Activated naive CD8-positive, alpha-beta T cell (primary cell): ENCODE results near the gene AATK.
A peak's percentile ranks its signal among the peaks of the same experiment; 100 is the strongest.

ENCODE experiments used
- H3K27ac Mint-ChIP-seq: one replicate; pipeline ENCODE4 v1.8.0; 2021; ENCODE audit warnings: mixed read lengths
- H3K27me3 Mint-ChIP-seq: one replicate; pipeline ENCODE4 v1.8.0; 2021; ENCODE audit warnings: mixed read lengths
- H3K36me3 Mint-ChIP-seq: one replicate; pipeline ENCODE4 v1.8.0; 2021; ENCODE audit warnings: mixed read lengths
- H3K4me1 Mint-ChIP-seq: one replicate; pipeline ENCODE4 v1.8.0; 2021; ENCODE audit warnings: low read depth, mixed read lengths
- H3K4me3 Mint-ChIP-seq: one replicate; pipeline ENCODE4 v1.8.0; 2021; ENCODE audit warnings: mild to moderate bottlenecking, mixed read lengths
- H3K9me3 Mint-ChIP-seq: one replicate; pipeline ENCODE4 v1.8.0; 2021; ENCODE audit warnings: low read depth, mixed read lengths

Gene AATK

DNA sequence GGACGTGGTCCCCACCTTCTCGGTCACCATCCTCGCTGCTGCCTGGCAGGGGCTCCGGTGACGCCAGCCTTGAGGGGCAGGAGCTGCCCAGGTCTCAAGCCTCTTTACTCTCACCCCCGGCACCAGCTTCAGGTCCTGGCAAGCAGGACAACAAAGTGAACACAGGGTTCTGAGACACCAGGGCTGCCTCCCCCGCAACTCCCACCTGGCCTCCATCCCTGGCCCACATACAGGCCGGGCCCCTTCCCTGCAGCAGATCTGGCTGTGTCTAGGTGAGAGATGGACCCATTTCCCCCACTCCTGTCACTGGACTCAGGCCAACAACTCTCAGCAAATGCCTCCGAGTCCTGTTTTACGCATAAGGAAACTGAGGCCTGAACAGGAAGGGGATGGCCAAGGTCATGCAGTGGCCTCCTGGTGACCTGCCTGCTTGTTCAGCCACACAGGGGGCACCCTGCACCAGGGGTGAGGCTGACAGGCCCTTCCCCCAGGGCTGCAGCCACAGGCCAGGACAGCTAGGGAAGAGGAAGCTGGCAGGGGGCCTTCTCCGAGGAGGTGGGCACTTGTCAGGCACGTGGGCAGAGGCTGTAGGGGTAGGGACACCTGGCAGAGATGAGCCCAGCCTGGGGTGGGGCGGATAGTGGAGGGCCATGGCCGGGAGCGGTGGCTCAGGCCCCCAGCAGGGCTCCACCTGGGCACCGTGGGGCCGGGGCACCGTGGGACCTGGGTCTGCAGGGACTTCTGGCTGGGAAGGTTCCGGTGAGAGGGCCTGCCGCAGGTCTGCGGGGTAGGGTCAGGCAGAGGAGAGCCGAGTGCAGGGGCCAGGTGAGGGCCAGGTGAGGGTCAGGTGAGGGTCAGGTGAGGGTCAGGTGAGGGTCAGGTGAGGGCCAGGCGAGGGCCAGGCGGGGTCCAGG is 47.5 kb downstream of the AATK start:
- H3K4me1 Mint-ChIP-seq: no peaks in the 10 kb centered on the region
- H3K9me3 Mint-ChIP-seq: no peaks in the 10 kb centered on the region
- no peaks in the 10 kb centered on the region for H3K27me3 Mint-ChIP-seq
- no peak overlapping the region for H3K27ac Mint-ChIP-seq
- H3K36me3 Mint-ChIP-seq: no peaks in the 10 kb centered on the region
- peak overlapping the region; percentile 37 for H3K4me3 Mint-ChIP-seq

GRCh38 chr17:81117672-81118198 is 48.3 kb downstream of the AATK start:
- no peak overlapping the region for H3K27ac Mint-ChIP-seq
- H3K36me3 Mint-ChIP-seq: no peaks in the 10 kb centered on the region
- no peaks in the 10 kb centered on the region for H3K4me1 Mint-ChIP-seq
- no peak overlapping the region for H3K4me3 Mint-ChIP-seq
- H3K9me3 Mint-ChIP-seq: no peaks in the 10 kb centered on the region
- no peaks in the 10 kb centered on the region for H3K27me3 Mint-ChIP-seq

GRCh38 chr17:81116704-81117103 is 49.3 kb downstream of the AATK start:
- no peaks in the 10 kb centered on the region for H3K9me3 Mint-ChIP-seq
- no peak overlapping the region for H3K4me3 Mint-ChIP-seq
- no peak overlapping the region for H3K27ac Mint-ChIP-seq
- H3K27me3 Mint-ChIP-seq: no peaks in the 10 kb centered on the region
- no peaks in the 10 kb centered on the region for H3K36me3 Mint-ChIP-seq
- H3K4me1 Mint-ChIP-seq: no peaks in the 10 kb centered on the region

- H3K4me3 Mint-ChIP-seq: no peak overlapping the region
- H3K27ac Mint-ChIP-seq: no peak overlapping the region
- no peaks in the 10 kb centered on the region for H3K36me3 Mint-ChIP-seq
- H3K9me3 Mint-ChIP-seq: no peaks in the 10 kb centered on the region
- H3K27me3 Mint-ChIP-seq: no peaks in the 10 kb centered on the region
- H3K4me1 Mint-ChIP-seq: no peaks in the 10 kb centered on the region
Observed at GRCh38 chr17:81115749-81116464, 50.1 kb downstream of the AATK start.

GRCh38 chr17:81115219-81115618 is 50.8 kb downstream of the AATK start:
- no peak overlapping the region for H3K4me3 Mint-ChIP-seq
- H3K27me3 Mint-ChIP-seq: no peaks in the 10 kb centered on the region
- no peaks in the 10 kb centered on the region for H3K4me1 Mint-ChIP-seq
- no peak overlapping the region for H3K27ac Mint-ChIP-seq
- no peaks in the 10 kb centered on the region for H3K9me3 Mint-ChIP-seq
- H3K36me3 Mint-ChIP-seq: no peaks in the 10 kb centered on the region

GRCh38 chr17:81114351-81115093 is 51.5 kb downstream of the AATK start:
- Mint-ChIP-seq H3K36me3 (no peaks in the 10 kb centered on the region), H3K27me3 (no peaks in the 10 kb centered on the region), H3K27ac (no peak overlapping the region), H3K9me3 (no peaks in the 10 kb centered on the region), H3K4me1 (no peaks in the 10 kb centered on the region), H3K4me3 (no peak overlapping the region)

GRCh38 chr17:81113158-81113724 is 52.8 kb downstream of the AATK start:
- Mint-ChIP-seq H3K27ac (no peak overlapping the region), H3K4me3 (no peak overlapping the region), H3K9me3 (no peaks in the 10 kb centered on the region), H3K27me3 (no peaks in the 10 kb centered on the region), H3K36me3 (no peaks in the 10 kb centered on the region), H3K4me1 (no peaks in the 10 kb centered on the region)

- H3K9me3 Mint-ChIP-seq: no peaks in the 10 kb centered on the region
- no peaks in the 10 kb centered on the region for H3K27me3 Mint-ChIP-seq
- no peak overlapping the region for H3K27ac Mint-ChIP-seq
- H3K4me1 Mint-ChIP-seq: no peaks in the 10 kb centered on the region
- H3K4me3 Mint-ChIP-seq: no peak overlapping the region
- no peaks in the 10 kb centered on the region for H3K36me3 Mint-ChIP-seq
Observed at GRCh38 chr17:81112450-81112849, 53.6 kb downstream of the AATK start.

DNA sequence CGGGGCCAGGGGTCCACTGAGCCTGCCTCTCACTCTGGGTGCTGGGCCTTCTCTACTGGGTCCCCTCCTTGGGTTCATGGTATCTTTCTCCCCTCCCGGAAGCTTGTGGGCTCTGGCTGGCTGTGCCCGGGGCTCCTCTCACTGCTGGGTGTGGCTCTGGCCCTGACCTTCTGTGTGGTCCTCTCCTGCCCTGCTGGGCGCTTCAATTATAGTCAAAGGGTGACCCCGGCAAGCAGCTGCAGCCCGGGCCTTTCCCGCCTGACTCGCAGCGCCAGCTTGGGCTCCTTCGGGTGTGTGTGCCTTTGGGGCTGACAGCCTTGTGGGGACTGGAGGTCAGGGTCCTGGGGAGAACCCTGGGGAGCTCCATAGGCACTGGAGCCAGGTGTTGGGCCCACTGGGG is 55.0 kb downstream of the AATK start:
- H3K36me3 Mint-ChIP-seq: no peaks in the 10 kb centered on the region
- H3K4me3 Mint-ChIP-seq: no peak overlapping the region
- no peaks in the 10 kb centered on the region for H3K9me3 Mint-ChIP-seq
- no peak overlapping the region for H3K27ac Mint-ChIP-seq
- H3K4me1 Mint-ChIP-seq: no peaks in the 10 kb centered on the region
- no peaks in the 10 kb centered on the region for H3K27me3 Mint-ChIP-seq

DNA sequence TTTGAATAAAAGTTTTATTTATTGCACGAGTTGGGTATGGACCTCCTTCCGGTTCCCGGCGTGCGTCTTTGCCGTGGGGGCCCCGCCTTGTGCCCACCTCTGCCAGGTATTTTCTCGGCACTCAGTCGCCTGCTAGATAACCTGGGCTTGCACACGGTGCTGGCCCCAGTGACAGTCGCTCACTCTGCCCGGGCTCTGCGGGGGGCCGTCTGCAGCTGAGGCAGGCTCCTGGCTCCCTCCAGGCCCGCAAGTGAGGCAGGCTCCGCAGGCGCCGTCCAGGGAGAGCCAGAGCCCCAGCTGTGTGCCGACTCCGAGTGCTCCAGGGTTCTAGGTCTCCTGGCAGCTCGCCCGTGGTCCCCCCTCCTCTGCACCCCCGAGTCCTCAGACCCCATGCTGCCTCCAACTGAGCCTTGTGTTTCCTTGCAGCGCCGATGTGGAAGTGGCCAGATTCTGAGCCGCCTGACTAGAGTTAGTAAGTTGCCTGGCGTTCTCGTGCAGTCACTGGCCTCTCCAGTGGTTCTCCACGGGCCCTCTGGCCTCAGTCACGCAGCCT is 55.5 kb downstream of the AATK start:
- no peaks in the 10 kb centered on the region for H3K9me3 Mint-ChIP-seq
- H3K27me3 Mint-ChIP-seq: no peaks in the 10 kb centered on the region
- no peaks in the 10 kb centered on the region for H3K36me3 Mint-ChIP-seq
- no peak overlapping the region for H3K4me3 Mint-ChIP-seq
- no peaks in the 10 kb centered on the region for H3K4me1 Mint-ChIP-seq
- H3K27ac Mint-ChIP-seq: no peak overlapping the region

DNA sequence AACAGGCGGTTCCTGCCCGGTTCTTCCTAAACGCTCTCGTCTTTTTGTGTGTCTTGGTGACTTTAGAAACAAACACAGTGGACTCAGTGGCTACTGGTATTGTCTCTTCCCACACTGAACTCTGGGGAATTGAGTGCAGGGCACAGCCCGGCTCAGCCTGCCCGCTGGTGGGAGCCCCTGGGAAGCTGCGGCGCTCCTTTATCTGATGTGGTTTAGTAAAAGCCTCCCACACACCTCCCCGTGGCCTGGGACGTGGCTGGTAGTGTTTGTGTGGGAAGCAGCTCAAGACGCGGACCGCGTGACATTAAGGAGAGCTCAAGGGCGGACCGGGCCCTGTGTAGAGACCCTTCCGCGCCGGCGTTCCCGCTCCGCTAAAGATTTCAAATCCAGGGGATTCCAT is 56.1 kb downstream of the AATK start:
- no peak overlapping the region for H3K4me3 Mint-ChIP-seq
- H3K36me3 Mint-ChIP-seq: no peaks in the 10 kb centered on the region
- H3K9me3 Mint-ChIP-seq: no peaks in the 10 kb centered on the region
- no peak overlapping the region for H3K27ac Mint-ChIP-seq
- no peaks in the 10 kb centered on the region for H3K27me3 Mint-ChIP-seq
- H3K4me1 Mint-ChIP-seq: no peaks in the 10 kb centered on the region

- Mint-ChIP-seq H3K27me3 (no peaks in the 10 kb centered on the region), H3K27ac (no peak overlapping the region)
Observed at GRCh38 chr17:81108220-81108619, 57.8 kb downstream of the AATK start.

GRCh38 chr17:81106716-81107115 is 59.3 kb downstream of the AATK start:
- Mint-ChIP-seq H3K4me3 (no peak overlapping the region), H3K9me3 (no peaks in the 10 kb centered on the region), H3K36me3 (no peaks in the 10 kb centered on the region), H3K27ac (no peak overlapping the region), H3K27me3 (no peaks in the 10 kb centered on the region), H3K4me1 (no peaks in the 10 kb centered on the region)

More at GRCh38 chr17:81108220-81108619, 57.8 kb downstream of the AATK start:
- H3K36me3 Mint-ChIP-seq: no peaks in the 10 kb centered on the region
- H3K4me1 Mint-ChIP-seq: no peaks in the 10 kb centered on the region
- H3K4me3 Mint-ChIP-seq: no peak overlapping the region
- no peaks in the 10 kb centered on the region for H3K9me3 Mint-ChIP-seq

DNA sequence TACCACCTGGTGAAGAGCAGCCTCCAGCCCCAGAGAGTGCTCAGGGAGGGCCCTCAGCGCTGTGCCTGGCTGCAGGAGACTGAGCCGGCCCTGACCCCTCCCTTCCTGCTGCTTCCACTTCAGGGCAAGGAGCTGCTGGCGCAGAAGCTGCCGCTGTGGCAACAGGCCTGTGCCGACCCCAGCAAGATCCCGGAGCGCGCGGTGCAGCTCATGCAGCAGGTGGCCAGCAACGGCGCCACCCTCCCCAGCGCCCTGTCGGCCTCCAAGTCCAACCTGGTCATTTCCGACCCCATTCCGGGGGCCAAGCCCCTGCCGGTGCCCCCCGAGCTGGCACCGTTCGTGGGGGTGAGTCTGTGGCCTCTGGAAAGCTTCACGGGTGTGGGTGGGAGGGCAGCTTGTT is 62.6 kb downstream of the AATK start:
- no peak overlapping the region for H3K4me3 Mint-ChIP-seq
- no peaks in the 10 kb centered on the region for H3K4me1 Mint-ChIP-seq
- H3K36me3 Mint-ChIP-seq: no peaks in the 10 kb centered on the region
- H3K27ac Mint-ChIP-seq: no peak overlapping the region
- H3K27me3 Mint-ChIP-seq: no peaks in the 10 kb centered on the region
- H3K9me3 Mint-ChIP-seq: no peaks in the 10 kb centered on the region
